HG02981 (cell line): ENCODE results near the gene COL4A2.

Experiments
- ATAC-seq: cut with Tn5 transposase; IDR thresholded peaks from one replicate; pipeline ENCODE4 v1.9.1; 2021; ENCODE audit warnings: mild to moderate bottlenecking, moderate library complexity; ENCODE audit not compliant: unreplicated experiment

The COL4A2 gene

DNA sequence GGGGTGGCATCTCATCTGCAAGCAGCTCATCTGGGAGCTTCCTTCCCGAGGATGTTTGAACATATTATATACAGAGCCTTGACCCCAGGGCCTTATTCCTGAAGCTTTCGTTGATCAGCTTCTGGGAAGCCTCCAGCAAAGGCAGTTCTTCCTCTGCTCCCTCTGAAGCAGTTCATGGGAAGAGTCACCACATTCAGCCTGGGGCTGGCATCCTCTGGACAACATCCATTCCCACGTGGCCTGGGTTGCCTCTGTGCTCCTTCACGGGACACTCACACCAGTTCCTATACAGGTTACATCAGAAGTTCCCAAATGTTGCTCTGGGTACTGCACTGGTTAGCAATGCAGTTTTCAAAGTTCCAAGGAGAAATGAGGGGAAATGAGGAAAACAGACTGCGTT, 29.6 kb downstream of the COL4A2 start:
- ATAC-seq: no peak

DNA sequence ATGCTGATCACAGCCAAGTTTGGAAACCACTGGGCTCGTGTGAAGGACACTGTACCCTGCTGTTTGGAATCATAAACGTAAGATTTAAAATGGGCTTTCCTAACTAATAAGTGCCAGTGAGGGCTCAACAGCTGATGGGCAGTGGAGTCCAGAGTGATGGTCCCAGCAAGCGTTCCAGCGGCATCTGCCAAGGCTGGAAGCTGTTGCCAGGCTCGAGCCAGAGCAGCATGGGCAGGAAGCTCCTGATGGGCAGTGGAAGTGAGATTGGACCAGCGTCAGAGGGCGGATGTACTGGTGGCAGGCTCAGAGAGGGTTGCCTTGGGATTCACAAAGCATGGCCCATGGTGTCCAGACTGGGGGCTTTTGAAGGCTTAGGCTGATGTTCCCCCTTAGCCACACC, 30.2 kb downstream of the COL4A2 start:
- ATAC-seq: no peak

DNA sequence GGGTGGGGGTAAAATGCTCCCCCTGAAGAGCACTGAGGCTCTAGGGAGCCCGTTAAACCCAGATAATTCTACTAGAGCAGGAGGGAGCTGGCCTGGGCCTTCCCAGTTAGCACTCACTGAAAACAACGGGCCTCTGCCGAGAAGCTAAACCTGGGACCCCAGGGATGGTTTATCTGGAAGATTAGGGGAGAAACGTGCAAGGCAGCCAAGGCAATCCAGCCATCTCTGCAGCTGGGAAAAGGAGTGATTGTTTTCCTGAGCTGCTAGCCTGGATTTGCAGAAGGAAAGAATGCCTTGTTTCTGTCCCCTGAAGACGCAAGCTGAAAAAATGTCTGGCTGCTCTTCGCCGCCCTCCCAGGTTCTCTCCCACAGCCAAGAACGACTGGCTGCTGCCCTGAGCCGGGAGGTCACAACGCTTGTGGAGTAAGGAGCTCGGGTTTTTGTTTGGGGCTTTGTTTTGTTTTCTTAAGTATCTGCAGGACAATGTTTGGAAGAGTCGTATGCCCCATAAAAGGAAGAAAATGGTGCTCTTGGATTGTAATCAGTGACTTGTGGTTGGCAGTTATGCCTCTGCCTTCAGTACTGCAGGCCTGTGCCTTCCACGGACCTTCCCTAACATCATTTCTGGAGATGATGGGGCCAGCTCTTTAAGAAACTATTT, 31.5 kb downstream of the COL4A2 start:
- ATAC-seq: no peak

DNA sequence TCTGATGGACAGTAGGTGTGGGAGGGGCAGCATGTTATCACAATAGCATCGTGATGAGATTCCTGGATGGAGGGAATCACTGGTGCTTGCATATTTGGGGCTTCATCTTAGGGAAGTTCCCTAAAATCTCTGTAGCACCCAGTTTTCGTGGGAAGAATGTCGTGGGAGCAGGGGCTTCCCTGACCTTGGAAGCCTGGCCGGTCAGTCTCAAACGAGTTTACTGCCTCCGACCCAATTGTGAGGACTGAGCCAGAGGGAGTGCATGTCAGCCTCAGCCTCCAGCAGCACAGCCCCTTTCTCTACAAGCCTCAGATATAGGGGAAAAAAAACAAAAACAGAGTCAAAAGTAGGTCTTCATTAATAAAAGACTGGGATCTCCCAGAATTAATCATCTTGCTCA, 32.2 kb downstream of the COL4A2 start:
- ATAC-seq: no peak

DNA sequence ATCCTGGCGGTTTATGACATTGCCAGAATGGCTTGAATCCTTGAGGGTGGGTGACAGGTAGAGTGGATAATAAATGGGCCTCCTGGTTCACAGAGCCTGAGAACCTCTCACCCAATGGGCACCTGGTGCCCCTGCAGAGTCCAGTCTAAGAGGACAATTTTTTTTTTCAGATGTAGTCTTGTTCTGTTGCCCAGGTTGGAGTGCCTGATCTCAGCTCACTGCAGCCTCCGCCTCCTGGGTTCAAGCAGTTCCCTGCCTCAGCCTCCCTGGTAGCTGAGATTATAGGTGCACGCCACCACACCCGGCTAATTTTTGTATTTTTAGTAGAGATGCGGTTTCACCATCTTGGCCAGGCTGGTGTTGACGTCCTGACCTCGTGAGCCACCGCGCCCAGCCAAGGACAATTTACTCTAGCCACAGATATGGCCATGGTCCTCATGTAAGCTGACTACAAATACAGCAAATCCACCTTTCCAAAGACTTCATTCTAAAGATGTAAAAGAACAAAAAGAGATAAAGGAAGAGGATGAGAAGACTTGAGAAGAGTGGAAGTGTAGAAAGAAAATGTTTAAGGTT, 33.0 kb downstream of the COL4A2 start:
- no peak for ATAC-seq

DNA sequence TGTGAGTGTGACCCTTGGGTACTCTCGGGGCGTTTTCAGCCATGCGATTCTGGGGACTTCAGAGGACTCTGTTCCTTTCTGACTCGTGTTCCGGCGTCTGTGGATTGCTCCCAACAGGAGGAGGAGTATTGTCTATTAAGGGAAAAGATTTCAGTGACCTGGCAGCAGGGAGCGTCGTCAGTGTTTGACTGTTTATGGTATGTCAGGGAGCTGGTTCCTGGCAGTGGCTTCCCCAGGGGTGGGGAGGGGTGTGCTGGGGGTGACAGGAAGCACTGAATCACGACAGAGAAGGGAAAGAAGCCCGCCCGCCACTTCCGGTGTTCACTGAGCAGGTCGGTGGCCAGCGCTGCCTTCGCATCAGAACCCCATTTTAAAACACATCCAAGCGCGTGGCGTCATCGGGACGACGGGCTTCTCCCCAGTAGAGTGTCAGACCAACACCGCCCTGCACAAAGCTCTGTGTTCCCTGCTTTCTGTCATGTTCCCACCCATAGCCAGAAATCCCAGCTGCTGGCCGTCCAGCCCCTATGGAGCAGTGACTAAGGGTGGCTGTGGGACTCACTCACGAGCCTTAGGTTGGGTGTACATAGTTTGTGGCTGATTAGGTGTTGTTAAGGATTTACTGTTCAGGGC, 33.8 kb downstream of the COL4A2 start:
- ATAC-seq: peak; percentile 50

DNA sequence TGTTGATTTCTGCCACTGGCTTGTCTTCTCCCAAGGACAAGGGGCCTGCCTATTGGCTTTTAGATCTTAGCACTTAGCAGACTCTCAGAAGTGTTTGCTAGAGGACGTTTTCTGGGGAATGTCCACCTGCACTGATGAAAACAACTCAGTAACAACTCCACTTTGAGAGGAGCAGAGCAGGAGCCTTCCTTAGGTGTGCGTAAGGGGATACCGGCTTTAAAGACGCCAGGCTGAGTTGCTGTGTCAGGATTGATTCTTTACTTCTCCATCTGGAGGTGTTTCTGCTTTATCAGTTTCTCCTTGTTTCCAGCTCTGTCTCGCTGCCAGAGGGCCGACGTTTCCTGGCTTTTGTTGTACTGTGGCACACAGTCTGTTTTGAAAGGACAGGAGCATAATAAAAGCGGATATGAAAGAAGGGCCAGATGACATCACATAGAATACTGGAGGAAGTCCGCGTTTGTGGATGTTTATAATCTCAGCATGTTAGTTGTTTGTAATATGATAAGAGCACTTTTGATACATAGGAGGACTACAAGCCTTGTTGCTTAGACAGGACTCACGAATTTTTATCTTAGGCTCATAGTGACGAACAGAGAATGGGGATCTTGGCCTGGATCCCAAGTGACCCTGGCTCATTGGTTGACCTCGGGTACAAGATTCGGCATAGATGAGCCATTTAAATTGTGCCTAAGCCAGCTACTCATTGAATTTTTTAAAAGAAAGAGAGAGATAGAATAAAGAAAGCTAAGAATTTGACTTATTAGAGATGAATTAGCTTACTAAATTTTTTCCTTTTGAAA, 34.6 kb downstream of the COL4A2 start:
- no peak for ATAC-seq

DNA sequence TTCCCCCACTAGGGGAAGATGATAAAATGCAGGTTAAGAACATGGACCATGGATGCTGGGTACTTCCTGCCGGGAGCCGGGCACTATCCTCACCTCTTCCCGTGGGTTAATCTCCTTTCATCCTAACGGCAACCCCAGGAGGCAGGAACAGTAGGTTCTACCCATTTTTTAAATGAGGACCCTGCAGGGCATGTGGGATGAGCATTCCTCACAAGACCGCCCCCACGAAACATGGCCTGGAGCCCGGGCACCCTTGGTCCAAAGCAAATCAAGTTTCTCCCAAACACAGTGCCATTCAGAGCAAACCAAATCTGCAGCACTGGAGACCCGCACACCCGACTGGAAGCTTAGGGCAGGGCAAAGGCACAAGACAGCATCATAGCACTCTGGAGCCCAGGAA, 35.4 kb downstream of the COL4A2 start:
- no peak for ATAC-seq

DNA sequence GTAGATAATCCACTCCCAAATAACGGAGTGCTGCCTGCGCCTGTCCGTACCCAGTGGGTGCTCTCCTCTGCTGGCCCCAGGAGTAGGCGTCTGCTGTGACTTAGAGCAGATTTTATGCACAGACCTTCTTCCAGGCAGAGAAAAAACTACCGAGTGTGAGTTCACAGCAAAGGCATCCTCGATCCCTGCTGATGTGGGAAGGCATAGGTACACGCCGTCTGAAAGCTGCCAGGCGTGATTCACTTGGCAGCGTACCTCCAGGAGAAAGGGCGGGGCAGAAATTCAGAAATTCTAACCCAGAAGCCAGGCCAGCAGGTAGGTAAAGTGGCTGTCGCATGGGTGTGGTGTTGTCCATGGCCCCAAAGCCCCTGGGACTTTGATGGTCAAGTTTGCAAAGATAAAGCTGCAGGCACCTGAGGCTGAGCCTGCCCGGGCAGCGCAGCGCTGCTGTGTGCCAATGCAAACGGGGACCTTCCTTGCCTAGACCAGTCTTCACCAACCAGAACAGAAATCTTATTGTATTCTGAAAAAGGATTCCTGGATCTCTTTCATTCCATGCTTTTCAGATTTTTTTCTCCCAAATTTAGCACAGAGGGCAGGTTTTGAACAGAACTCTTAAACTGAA, 36.3 kb downstream of the COL4A2 start:
- no peak for ATAC-seq

DNA sequence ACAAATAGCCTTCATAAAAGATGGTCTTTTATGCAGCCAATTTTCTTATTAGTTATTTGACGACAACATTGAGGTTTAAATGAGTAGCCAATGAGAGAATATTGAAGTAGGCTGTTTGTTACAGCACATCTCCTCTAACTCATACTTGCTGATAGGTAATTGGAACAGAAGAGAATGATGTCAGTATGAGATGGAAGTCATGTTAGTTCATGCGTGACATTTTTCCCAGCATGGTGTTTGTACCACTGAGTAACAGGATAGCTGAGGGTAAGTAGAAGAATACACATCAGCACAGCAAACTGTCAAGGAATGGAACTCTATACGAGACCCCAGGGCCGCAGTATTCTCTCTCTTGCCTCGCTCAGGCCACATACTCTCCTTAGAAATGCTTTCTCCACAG, 37.2 kb downstream of the COL4A2 start:
- no peak for ATAC-seq

DNA sequence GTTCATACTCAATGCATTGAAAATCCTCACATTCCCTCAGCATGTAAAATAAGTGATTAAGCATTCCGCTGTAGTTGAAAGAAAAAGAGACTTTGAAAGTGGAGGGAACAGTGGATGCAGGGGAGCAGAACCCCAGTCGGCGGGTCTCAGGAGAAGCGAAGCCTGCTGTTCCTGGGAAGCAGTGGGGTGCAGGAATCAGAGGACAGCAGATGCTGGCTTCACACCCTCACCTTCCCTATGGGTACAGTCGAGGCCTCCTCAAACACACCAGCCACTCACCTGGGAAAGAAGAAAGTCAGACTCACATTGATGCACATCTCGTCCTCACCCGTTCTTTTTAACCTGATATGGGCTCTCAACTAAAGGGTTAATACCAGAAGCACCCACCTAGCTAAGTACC, 38.2 kb downstream of the COL4A2 start:
- ATAC-seq: no peak

DNA sequence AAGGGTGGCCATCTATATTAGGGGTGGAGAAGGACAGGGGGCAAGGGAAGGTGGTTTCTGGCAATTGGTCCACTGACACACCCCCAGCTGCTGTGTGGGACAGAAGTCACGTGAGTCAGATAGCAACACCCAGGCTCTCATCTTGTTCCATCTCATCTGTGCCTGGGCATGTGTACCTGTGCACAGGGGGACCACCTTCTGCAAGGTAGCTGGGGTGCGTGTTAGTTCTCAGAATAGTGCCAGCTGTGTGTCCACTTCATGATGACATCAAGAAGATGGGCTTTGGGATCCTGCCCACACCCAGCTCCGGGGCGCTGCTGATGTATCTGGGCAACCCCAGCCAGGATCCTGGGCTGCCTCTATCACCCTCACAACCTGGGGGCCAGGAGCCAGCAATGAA, 38.6 kb downstream of the COL4A2 start:
- ATAC-seq: no peak

DNA sequence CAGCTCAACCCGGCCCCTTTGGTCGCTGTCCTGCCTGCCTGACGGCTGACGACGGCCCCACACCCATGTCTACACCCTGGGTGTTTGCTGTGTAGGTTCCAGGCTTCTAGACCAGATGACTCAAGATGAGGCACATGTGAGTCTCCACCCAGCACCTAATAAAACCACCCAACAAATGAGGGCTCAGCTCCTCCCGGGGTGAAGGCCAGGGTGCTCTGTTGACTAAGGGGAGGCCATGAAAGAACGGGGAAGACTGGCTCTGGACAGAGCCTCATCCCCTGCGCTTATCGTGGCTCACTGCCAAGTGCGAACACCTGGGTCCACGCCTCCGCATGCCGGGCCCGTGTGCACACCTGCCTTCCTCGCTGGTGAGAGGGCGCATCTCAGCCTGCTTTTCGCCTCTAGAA, 39.6 kb downstream of the COL4A2 start:
- no peak for ATAC-seq

DNA sequence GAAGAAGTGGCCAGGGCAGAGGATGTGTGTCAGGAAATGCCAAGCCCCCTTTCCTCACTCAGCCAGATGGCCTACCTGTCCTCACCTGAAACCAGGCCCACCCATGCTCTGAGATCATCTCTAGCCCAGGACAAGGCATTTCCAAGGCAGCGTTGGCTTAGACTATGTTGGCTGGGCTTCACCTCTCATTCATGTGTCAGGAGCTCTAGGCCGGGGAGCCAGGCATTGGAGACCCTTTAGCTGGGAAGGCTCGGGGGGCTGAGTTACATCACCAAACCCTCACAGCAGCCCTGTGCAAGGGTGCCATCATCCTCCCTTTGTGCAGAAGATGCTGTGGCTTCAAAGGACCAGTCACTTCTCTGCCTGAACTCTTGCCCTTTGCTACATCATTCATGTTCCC, 40.0 kb downstream of the COL4A2 start:
- ATAC-seq: no peak

DNA sequence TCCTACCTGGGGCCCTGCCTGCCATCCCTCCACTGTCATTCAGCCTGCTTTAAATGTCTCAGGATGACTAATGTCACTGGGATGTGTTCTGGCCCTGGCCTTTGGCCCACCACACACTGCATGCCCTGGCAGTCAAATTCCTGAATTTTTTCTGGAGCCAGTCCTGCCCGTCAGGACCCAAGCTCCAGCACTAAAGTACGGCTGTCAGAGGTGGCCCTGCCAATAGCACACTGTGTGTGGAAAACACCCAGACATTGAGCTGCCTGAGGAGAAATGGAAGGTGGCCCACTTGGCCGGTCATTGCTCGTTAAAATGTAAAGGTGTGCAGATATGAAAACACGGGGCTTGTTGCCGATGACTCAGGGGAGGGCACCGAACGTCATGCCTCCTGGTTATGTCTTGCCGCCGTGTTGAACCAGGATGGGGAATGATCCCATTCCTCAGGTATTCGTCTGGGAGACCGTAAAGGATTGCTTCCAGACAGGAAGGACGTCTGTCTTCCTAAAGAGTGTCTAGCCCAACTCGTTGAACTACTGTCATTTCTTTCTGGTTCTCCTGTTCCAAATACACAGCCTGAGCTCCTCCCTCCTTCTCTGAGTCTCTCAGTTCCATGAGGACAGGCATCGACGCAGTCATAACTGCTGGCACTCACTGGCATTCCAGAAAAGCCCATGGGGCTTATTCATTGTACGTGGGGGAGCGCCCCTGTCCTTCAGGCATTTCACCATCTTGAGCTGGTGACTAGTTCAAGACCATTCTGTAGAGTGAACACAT, 40.6 kb downstream of the COL4A2 start:
- ATAC-seq: no peak

DNA sequence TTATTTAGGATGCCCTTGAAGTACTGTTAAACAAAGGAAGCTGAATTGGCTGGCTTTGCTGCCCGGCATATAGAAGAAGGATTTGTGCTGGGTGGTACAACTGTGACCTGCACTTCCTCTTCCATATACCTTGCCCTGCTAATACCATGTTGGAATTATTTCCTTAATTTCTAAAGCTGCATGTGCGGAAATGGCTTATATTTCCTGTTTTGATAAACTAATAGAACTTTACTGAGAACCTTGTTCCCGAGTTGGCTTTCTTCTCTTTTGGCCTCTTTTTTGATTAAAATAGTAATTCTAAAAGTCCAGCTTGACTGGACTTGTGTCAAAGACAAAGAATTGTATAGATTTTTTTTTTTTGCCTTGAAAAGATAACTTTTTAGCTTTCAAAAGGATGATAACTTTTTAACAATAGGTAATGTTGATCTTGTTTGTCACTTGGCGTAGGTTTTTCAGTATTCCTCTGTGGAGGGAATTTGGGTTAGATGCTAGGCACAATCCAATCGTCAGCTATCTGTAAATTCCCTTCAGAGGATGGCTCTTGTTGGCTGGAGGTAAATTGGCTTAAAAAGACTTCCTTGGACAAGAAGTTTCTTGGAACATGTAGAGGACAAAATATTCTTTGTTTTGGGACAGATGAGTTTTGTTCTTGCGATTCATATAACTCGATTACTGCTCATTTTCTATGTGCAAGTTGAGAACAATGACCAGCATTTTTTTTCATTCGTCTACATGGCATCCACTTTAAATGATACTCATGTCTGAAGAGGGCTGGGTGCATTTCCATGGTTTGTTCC, 41.4 kb downstream of the COL4A2 start:
- no peak for ATAC-seq

DNA sequence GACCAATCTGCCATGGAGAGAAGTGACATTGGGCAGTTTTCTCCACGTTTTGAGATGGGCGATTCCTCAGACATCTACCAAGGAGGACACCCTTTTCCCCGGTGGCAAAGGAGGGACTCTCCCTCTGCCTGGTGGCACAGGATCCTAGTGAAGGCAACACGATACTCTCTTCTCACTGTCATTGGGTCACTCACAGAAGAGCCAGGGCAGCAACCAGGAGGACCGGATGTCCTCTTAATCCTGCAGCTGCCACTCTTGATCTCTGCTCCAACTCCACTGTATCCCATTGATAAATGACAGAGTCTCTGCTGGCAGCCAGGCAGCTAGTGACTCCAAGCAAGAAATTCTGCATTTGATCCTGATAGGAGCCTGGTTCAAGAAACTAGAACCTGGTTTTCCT, 42.2 kb downstream of the COL4A2 start:
- no peak for ATAC-seq

DNA sequence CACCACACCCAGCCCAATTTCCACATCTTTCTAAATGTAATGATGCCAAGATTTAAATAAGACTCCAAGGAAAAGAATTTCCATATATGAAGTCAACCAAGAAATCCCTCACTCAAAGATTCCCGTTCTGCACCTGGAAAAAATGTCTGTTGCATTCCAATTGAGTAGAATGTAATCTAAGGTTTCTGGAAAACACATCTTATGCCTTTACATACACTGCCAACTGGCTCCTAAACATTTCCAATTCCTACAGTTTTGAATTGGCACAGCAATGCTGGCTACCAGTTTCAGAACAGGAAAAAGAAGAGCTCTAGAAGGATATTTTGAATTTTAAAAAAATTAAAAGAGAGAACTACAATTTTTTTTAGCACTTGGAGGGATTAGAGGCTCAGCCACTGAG, 43.0 kb downstream of the COL4A2 start:
- ATAC-seq: no peak

DNA sequence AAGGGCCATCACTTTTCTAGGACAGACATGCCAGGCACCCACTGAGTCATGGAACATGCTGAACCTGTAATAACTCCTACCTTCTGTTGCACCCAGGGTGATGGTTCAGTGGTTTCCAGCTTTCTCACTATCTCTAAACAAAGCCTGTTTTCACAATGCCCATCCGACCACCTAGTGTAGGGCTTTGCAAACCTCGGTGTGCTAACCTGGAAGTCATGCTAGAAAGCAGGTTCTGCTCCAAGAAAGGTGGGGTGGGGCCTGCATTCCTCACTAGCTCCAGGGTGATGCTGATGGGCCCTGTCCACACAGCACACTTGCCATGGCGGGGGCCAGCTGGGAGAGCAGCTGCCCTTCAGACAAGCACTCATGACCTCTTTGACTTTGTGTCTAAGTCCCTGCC, 43.4 kb downstream of the COL4A2 start:
- ATAC-seq: no peak
